Measurements from ENCODE around the gene BCAP29.
A peak's percentile ranks its signal among the peaks of the same experiment; 100 is the strongest.

BCAP29 gene

DNA sequence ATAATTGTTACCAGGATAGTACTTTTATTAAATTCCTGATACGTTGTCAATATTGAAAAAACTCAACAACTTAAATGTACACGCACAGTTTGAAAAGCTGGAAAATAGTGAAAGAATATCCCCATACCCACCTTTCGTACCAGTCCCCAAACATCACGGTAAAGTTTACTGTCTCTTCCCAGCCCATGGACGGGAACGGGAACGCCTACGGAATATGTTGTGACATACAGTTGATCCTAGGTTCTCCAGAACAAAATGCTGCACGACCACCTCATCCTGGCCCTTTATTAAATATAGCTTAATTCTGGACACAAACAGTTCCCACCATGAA, 527 bp upstream of the BCAP29 start:
- intact Hi-C loops (cut with DNase I), result no loop called here
- no peak for DNase-seq

DNA sequence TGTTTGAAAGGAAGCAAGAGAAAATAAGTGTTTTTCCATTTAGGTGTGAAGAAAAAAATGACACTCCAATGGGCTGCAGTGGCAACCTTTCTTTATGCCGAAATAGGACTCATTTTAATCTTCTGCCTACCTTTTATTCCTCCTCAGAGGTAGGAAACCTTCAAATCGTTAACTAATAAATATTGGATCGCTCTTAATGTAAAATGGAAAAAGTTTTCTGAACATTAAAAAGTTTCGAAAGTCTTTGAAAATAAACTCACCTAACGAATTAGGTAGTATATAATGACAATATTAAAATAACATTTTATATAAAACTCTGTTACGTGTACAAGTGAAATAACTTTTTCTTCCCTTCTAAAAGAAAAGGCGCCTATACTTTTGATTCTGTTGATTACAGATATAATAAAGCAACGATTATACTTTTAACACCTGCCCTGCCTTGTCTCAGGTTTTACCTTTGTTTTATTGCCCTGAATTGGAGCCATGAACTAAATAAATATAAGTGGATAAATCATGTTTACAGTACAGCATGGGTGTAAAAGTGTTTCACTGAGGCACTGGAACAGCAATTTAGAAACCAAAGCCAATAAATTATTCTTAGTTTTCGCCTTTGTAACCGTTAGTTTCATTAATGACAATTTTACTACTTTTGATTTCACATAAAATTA, 804 bp downstream of the BCAP29 start:
- no peak for DNase-seq
- intact Hi-C loops (cut with DNase I), result loop anchor here (10.0 kb wide), 1 partner anchor 144 kb away; no protein-coding TSS in a partner anchor

DNA sequence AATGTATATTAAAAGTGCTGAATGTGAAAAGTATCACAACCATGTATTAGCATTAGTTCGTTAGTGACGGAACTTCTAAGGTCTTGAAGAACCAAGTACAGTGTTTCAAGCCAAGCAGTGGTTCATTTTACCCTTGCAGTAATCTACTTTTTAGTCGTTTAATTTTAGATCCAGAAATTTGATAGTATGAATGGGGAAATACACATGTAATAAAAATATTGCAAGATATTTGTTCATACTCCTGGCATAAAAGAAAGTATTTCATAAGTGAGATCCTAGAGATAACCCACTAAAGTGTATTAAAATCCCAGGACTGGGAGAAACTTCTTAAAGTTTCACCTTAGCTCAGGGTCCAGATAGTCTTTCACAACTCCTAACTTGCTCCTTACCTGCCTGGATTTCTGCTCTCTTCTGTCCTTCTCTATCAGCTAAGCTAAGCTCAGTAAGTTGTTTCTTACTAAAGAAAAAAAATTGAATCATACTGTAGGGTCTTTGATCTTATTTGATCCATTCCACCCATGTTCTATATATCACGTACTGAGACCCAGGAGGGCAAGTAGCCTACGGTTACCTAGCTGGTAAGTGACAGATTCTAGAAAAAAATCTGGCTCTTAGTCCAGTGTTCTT, 1.5 kb downstream of the BCAP29 start:
- intact Hi-C loops (cut with DNase I), result loop anchor here (10.0 kb wide), 1 partner anchor 143 kb away; no protein-coding TSS in a partner anchor
- no peak for DNase-seq

DNA sequence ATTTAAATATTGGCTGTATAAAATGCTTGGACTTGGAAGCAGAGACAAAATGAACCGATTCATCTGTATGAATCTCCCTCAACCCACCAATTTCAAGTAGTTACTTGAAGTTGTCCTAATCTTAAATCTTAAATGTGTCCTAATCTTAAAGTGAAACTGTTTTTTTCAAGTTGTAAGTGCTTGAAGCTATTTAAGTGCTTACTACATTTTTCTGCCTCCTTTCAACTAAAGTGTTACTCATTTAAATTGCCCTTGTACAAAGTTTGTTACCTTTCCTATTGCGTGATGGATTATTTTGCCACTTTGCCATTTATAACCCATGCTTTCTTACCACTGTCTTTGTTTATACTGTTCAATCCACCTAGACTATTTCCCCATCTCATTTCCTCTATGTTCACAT, 2.8 kb downstream of the BCAP29 start:
- intact Hi-C loops (cut with DNase I), result loop anchor here (10.0 kb wide), 1 partner anchor 142 kb away; no protein-coding TSS in a partner anchor
- DNase-seq, result no peak

DNA sequence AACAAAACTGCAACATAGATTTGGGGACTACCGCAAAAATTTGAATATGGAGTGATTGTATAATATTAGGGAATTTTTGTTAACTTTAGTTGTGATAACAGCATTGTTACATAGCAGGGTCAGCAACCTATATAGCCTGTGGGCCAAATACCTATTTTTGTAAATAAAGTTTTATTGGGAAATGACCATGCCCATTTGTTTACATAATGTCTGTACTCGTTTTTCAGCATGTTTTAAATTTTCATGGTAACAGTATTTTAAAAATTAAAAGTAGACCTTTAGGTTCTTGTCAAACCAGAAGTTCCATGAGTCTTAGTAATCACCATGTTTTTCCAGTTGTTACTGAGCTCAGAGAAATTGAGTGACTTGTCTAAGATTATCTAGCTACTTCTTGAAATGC, 4.7 kb downstream of the BCAP29 start:
- intact Hi-C loops (cut with DNase I), result loop anchor here (10.0 kb wide), 1 partner anchor 140 kb away; no protein-coding TSS in a partner anchor
- DNase-seq, result no peak

DNA sequence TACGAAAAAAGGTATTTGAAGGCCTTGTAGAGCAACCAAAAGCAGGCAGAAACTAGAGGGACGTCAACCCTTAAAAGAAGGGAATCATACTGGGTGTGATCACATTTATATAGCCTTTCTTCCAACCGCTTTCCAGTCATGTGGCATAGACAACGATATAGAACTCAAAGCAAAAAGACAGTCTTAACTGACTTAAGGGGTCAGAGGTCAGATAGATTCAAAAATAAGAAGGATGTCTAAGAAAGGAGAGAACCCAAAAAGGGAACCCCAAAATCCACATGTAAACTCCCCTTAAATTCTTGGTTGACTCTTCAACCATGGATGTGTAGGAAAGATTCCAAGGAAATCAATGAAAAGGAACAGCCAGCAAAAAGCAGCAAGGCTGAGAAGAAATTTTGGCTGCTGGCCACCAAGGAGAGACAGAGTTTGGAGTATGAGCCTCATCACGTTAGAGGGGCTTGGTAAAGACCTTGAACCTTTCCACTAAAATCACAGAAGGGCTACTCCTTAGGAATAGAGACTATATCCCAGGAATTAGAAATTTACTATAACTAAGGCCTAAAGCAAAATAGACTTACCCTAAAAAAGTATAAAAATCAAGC, 8.6 kb downstream of the BCAP29 start:
- DNase-seq, result no peak
- intact Hi-C loops (cut with DNase I), result loop anchor here (10.0 kb wide), 1 partner anchor 136 kb away; no protein-coding TSS in a partner anchor

DNA sequence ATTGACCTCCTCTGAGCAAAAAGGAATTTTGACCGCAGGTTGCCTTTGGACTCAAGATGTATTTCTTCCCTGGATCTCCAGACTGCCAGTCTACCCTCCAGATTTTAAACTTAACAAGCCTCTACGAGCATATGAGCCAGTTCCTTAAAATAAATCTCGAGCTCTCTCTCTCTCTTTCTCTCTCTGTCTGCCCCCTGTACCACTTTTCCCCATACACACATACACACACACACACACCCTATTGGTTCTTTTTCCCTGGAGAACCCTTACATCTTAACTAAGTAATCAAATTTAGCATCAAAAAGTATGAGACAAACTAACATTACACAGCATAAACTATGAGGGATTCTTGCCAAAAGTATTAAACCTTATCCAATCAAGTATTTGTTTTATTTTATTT, 11.4 kb downstream of the BCAP29 start:
- no peak for DNase-seq
- intact Hi-C loops (cut with DNase I), result no loop called here

DNA sequence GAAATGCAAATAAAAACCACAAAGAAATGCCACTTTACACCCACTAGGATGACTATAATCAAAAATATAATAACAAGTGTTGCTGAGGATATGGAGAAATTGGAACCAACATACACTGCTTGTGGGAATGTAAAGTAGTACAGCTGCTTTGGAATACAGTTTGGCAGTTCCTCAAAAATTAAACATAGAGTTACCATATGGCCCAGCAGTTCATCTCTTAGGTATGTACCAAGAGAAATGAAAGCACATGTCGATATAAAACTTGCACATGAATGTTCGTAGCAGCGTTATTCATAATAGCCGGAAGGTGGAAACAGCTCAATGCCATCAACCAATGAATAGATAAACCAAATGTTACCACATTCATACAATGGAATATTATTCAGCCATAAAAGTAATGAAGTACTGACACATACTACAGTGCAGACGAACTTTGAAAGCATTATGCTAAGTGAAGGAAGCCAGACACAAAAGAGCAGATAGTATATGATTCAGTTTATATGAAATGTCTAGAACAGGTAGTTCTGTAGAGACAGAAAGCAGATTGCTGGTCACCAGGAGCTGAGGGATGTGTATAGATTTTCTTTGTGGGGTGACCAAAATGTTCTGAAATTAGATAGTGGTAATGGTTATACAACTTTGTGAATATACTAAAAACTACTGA, 12.4 kb downstream of the BCAP29 start:
- intact Hi-C loops (cut with DNase I), result no loop called here
- no peak for DNase-seq

DNA sequence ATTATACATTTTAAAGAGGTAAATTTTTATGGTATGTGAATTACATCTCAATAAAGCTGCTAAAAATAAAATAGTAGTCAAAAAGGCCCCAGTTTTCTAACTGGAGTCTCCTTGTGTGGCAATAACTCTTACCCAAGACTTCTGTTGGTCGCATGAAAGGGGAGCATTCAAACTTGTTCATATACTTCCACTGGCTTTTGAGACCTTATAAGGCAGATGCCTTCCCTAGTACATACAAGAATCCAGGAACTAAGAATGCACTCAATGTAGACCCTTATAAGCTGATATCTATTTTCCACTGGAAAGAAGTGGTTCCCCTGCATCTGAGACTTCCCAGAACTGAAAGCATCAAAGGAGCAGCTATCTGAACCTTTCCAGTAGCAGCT, 13.0 kb downstream of the BCAP29 start:
- DNase-seq, result no peak
- intact Hi-C loops (cut with DNase I), result no loop called here

DNA sequence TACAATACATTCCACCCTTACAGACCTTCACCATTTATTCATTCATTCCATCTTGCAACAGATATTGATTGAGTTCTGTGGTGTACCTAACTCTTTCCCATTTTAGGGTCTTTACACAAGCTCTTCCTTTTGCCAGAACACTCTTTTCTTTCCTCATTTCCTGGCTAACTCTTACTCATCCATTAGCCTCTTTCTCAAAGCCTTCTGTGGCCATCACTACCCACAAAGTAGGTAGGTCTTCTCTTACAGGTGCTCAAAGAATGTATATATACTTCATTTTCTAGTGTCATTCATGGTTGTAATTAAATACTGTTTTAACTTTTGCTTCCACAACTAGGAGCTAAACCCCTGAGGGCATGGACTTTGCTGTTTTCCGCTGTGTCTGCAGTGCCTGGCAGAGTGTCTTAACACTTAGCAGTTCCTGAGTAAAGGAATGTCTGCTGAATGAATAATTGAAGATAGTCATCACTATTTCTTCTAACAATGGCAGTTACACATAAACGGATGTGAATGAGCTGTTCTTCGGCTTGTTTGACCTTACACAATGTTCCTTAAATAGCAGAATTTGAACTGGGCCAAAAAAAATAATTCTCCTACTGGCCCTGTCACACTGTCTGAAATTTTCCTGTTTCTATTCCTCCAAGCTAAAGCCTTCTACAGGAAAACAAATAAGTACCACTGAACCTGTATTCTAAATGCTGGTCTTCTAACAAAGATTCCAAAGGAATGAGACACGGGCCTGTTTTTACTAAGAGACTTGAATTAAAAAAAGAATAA, 15.1 kb downstream of the BCAP29 start:
- intact Hi-C loops (cut with DNase I), result no loop called here
- DNase-seq, result no peak

DNA sequence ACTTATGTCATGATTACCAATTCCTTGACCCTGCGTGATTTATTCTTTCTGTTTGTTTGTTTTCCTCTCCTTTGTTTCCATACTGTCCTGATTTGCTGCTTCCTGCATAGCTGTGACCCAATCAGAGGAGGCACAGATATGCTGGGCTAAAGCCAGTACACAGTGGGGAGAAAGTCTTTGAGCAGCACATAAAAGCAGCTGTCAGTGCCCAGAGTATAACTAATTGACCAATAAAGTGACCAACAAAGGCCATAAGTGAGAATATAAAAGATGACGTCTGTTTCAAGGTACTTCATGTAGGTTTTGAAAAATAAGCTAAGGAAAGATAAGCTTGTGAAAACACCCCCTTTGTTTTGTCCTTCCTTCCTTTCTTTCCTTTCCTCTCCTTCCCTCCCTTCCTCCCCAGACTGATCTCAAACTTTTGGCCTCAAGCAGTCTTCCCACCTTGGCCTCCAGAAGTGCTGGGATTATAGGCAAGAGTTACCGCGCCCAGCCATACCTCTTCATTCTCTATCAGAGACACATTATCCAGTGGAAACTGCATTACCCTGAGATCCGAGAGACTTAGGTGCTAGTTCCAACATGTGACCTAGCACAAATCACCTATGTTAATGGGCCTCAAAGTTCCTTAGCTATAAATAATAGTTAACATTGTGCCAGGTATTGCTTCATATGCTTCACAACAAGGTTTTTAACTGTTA, 17.0 kb downstream of the BCAP29 start:
- no peak for DNase-seq
- intact Hi-C loops (cut with DNase I), result no loop called here

DNA sequence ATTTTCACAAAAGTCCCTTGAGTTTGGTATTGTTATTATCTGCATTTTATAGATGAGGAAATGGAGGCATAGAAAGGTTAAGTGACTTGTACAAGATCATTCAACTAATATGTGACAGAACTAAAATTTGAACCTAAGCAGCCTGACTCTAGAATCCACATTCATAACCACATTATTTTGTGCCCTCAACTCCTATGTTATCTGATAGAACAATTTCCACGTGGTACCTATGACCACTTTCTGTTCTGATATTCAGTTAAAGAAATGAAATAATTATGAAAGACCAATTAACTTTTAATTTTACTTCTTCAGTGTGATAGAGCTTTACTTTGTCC, 17.5 kb downstream of the BCAP29 start:
- DNase-seq, result no peak
- intact Hi-C loops (cut with DNase I), result no loop called here

DNA sequence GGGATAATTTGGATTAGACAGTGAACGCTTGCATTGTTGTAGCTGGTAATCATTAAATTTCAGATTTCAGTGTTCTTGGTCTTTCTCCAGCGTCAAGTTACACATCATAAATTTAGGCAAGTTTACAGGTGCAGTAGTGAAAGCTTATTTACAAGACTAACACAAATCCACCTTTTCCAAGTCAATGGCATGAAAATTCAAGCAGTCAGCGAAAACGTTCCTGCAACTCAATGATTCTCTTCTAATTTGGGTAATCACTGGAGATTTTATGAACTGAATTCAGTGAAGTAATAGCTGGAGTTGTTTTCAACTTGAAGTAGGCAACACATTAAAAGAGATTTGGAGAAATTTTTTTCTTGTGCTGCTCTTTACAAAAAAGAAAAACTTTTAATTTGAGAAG, 17.9 kb downstream of the BCAP29 start:
- DNase-seq, result no peak
- intact Hi-C loops (cut with DNase I), result no loop called here

DNA sequence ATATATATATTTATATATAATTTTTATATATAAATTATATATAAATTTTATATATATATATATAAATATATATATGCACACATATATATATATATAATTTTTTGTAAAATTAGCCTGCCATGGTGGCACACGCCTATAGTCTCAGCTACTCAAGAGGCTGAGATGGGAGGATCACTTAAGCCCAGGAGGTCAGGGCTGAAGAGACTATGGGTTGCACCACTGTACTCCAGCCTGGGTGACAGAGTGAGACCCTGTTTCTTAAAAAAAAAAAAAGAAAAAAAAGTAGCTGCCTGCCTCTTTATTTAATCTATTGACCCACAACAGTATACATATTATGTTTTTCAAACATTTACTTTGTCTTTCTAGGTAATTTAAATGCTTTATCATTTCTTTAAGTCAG, 19.2 kb downstream of the BCAP29 start:
- intact Hi-C loops (cut with DNase I), result no loop called here
- no peak for DNase-seq

DNA sequence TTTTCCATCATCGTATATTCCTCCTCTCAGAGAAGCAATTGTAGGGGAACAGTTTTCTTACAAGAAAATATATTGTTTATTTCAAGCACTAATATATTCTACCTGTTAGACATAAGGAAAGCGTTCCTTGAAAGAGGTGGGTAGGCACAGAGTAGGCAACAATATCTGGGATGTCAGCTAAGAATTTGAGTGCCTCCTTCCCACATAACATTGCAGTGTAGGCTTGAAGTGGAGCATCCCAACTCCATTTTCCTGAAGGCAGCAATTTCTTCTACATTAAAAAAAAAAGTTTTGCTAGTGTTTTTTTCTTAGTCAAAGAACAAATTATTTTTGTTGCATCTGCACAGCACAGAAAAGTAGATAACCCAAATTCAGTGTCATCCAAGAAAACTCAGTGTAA, 20.8 kb downstream of the BCAP29 start:
- intact Hi-C loops (cut with DNase I), result no loop called here
- peak in 10 of 42 donors; percentile 3 to 62 (median 30) for DNase-seq

DNA sequence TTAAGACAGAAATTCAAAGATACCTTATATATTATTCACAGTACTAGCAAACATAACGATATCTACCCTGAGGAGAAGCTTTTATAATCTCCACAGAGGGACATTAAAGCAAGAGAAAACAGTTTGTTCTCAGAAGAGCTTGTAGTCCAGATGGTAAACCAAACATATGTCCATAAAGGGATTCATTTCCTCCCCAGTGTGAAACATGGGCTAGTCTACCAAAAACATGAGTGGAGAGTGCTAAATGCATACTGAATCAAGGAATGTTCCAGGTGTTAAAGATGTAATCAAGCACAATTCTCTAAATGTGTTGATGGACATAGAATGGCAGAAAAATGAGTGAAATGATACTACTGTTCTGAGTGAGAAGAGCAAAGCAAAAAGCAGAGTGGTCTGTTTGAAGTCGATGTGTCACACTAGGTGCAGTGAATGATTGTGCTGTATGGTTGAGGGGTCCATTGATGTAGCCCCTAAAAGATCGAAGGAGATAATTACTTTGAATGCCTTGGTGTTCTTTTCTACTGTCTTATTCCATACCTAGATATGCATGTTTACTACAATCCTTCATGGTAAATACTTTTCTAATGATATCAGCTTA, 25.3 kb downstream of the BCAP29 start:
- no peak for DNase-seq
- intact Hi-C loops (cut with DNase I), result no loop called here

DNA sequence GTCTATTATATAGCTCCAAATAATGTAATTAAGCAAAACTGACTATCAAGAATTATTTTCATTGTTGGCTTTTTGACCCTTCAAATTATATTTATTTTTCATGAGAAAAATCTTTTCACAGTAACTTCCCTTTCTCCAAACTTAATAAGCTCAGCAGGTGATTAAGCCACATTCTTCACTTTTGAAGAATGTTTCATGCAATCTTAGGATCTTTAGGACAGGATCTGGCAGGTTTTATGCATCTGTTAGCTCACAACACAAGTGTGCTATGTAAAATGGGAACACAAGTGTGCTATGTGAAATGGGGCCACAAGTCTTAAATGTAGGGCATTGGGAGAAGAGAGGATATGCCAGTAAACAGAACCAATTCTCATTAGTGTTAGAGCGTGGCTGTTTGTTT, 26.3 kb downstream of the BCAP29 start:
- no peak for DNase-seq
- intact Hi-C loops (cut with DNase I), result no loop called here

DNA sequence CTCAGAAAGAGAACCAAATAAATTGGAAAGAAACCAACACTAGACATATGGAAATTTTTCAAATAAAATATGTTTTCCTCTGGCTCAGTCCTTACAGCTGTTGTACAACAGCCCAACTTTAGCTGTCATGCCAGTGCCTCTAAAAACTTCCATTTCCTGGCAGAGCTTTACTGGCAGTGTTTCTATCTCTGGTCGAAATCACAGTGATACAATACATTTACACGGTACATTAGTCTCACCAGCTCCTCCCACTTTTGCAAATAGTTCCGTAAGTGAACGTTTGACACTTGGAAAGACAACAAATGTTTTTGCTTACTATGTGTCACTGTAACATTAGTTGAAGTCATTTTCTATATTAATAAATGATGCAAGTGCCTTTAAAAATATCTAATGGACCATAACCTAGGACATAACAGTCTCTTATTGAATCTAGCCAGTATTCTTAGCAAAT, 29.8 kb downstream of the BCAP29 start:
- no peak for DNase-seq
- intact Hi-C loops (cut with DNase I), result no loop called here

DNA sequence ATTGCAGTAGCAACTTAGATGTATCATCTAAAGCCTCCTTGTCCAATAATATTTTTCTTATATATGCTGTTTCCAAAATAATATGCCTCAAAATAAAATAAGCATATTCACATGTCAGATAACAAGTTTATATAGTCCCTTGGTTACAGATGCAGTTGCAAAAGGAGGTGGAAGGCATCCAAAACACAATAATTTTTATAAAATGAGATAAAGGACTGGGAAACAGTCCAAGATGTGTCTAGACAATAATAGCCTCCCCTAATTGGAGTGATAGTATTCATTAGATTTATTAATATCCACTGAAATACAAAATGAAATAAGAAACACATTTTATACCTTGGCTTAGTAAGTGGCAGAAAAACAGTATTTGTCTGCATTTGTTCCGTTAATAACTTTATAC, 30.3 kb downstream of the BCAP29 start:
- intact Hi-C loops (cut with DNase I), result no loop called here

More for the DNA sequence above, 30.3 kb downstream of the BCAP29 start:
- DNase-seq, result no peak

Data from head of caudate nucleus (tissue), 42 donors.